ENCODE results near the gene TSPO.

The TSPO gene

DNA sequence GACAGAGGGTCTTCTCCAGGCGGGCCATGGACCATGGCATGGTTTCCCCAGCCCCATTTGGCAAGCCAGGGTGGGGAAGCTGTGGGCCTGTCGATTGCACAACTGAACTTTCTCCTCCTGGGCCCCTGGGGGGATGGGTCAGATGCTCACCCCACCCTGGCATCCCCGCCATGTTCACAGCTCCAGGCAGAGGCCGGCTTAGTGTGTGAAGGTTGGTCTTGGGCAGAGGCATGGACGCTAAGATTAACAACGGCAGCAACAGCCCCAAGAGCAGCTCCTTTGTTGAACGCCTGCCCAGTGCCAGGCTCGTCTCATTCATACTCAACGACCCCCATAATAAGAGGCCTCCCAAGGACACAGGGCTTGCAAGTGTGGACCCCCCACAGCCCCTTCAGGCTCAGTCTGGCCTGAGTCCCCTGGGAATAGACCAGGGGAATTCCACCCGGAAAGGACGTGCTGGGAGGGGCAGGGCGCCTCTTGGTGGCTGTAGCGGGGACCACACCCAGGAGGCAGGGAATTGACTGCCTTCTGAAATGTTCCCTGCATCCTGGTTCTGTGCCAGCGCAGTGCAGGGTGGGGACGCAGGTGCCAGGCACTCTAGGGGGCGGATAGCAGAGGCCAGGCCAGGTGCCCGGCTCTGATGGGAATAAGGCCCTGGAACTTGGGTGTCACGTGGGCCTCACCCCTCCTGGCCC is 8.3 kb downstream of the TSPO start:
- DNase-seq: no peak

DNA sequence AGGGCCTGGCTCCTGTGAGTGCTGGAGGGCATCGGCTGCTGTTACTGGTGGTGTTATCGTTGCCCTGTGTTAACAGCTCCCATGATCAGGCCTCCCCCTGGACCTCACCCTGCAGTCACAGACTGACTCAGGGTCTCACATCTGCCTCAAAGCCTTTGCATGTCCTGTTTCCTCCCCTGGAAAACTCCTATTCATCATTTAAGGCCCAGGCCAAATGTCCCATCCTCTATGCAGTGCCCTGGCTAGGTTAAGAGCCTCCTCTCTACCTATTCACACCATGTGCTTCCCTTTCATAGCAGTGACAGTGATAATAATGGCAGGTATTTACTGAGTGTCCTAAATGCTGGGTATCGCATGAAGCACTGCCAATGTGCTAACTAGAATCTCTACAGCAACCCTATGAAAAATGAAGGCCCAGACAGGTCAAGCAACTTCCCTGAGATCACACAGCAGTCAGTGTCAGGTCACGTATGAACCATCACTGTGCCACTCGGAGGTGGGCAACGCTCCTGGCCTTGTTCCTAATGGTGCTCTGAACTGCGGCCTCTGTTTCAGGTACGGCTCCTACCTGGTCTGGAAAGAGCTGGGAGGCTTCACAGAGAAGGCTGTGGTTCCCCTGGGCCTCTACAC is 9.3 kb downstream of the TSPO start:
- DNase-seq: no peak

DNA sequence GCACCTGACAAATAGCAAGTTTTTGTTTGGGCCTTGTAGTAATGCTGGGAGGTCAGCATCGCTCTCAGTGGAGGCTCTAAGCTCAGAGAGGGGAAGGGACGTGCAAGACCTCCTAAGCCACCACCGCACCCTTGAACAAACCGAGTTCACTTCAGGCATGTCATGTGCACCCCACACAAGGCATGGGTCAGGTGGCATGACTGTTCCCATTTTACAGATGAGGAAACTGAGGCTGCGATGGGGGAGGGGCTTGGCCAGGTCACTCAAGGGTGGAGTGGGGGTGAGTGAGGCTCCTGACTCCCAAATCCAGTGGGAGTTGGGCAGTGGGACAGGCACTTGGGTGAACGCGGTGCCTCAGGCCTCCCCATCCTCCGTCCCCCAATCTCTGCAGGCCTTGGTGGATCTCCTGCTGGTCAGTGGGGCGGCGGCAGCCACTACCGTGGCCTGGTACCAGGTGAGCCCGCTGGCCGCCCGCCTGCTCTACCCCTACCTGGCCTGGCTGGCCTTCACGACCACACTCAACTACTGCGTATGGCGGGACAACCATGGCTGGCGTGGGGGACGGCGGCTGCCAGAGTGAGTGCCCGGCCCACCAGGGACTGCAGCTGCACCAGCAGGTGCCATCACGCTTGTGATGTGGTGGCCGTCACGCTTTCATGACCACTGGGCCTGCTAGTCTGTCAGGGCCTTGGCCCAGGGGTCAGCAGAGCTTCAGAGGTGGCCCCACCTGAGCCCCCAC is 11.2 kb downstream of the TSPO start:
- no peak for DNase-seq

DNA sequence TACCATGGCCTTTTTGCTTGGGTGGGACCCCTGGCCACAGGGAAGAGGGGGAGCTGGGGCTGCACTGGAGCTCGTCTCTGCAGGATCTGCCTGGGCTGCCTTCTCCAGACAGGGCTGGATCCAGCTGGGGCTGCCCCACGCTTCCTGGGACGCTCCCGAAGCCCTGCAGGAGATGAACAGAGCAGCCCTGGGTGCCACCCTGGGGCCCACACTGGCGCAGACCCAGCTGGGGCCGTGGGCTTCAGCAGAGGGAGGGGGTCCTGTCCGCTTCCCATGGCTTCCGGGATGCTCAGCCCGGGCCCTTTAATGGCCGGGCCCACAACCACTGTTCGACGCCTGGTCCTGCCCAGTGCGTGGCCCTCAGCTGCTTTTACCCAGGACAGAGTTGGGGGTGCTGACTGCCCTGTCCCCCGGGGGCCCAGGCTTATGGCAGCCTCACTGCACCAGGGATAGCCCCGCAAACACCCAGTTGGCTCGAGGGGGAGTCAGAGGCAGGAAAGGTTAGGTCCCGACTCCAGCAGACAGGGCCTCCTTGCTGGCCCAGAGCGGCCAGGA is 12.0 kb downstream of the TSPO start:
- DNase-seq: no peak

DNA sequence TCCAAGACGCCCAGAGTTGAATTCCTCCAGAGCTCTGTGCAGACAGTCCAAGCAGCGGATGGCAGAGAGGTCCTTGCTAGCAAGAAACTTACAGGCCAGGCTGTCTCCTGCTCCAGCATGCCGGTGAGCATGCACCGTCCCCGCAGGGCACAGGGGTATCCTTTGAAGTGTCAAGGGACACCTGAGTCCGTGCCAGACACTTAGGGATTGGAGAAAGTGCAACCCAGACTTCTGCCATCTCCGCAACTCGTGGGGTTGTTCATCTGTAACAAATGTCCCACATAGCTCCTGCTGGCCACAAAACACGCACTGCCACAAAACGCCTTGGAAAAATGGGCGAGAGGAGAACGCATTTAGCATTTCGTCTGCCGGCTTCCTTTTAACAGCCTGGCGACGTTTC is 13.3 kb downstream of the TSPO start:
- DNase-seq: no peak

DNA sequence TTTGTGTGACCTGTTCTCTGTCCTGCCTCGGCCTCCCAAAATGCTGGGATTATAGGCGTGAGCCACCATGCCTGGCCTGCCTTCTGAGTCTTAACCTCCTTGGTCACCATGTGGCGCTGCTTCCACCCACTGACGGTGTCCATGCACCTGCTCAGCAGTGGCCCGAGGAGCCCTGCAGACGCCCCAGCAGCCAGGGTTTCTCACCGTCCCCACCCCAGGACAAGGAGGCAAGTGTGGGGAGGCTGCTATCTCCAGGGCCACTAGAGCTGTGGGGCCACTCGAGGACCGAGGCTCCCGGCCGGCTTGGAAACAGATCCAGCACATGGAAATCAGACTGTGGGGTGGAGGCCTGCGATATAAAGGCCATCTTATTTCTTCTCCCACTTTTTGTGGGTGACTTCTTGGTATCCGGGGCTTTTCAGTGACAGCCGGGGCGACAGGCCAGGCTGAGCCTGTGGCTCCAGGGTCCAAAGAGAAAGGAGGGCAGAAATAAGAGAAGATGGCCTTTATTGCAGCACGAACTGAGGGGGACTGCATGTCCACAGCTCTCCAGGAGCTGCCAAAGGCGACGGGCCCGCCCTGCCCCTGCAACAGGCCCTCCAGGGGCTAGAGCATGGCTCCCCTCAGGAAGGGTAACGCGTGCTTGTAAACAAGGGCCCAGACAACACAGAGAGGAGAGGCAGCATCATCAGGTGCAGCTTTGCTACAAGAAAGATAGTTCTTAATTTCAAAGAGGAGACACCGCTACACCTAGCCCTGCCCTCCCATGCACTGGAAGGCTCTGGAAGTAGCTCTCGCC is 15.0 kb downstream of the TSPO start:
- DNase-seq: no peak

DNA sequence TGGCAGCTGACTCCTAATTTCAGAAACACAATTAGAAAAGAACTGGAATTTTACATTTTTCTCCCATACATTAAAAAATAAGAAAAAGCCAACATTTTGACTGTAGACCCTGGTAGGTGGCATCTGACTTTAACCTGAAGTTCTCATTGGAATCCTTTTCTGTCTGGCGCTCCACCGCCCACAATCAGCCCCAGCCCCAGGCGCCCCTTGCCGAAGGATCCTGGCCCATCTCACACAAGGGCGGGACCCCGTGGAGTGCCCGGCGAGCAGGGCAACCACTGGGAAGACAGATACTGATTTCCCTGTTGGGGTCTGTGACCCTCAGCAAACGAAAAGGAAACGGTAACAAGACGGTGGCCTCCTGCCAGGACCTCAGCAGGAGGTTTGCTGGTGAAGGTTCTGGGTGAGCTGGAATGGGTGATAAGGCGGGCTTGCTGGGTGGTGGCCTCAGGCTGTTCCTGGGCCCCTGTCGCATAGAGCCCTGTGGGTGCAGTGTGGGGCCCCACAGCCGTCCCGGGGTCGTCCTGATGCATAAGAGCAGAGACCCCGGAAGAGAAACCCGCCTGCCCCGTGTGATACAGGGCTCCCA is 15.7 kb downstream of the TSPO start:
- DNase-seq: no peak

DNA sequence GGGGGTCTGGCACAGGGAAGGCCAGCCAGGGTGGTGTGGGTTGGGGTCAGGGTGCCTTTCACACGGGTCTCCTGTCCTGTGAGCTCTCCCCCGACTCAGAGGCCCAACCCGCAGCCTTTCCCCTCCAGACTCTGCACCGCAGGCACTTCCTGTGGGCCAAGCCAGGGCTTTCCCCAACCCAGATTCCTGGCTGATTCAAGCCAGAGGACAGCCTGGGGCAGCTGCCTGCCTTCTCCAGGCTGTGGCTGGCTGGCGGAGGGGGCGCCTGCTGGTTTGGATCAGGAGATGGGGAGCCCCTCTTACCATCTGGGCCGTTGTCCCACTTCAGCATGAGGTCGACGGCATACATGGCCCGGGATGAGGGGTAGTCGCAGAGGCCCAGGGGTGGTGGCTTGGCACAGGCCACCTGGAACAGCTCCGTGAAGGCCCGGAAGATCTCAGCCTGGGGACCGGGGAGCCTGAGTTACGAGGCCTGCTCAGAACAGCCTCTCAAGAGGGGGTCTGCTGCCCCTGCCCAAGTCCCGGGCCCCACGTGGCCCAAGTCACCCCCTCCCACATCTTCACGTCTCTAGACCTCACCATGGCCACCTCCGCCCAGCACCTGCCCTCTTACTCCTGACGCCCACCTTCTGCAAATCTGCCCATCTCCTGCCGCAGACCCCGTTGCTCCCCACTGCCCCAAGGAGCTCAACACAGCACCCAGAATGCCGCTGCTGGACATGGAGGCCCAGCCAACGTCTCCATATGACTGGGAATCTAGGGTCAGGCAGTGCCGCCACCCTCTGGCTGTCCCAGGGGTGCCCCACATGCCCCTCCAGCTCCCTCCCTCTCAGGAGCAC is 17.3 kb downstream of the TSPO start:
- DNase-seq: no peak

DNA sequence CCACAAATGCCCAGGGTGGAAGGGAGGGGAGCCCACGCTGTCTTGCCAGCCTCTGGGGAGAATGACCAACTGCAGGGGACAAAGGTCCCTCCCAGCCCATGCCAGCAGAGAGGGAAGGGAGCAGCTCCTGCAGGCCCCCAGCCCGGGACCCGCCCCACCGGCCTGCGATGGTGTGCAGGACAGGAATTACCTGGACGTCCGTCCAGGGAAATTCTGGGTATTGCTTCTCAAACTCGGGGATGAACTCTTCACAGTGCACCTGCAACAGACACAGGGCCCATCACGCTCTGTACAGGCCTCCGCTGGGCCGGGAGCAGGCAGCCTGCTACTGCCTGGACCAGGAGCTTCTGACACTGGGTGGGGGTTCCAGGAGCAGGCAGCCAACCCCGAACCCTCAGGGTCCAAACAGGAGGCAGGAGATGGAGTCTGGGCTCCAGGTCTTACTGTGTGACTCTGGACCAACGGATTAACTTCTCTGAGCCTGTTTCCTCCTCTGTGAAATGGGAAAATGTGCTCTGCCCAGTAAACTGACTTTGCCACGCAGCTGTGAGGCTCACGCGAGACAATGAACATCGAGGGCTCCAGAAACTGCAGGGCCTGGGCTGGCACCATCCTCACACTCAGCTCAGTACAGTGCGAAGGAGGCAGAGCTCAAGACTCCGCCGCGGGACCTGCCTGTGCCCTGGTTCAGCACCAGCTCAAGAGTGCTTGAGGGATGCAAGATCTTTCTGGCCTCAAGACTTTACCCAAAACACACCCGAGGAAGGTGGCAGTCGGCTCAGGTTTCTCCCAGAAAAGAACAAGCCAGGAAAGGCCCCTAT is 18.2 kb downstream of the TSPO start:
- no peak for DNase-seq

DNA sequence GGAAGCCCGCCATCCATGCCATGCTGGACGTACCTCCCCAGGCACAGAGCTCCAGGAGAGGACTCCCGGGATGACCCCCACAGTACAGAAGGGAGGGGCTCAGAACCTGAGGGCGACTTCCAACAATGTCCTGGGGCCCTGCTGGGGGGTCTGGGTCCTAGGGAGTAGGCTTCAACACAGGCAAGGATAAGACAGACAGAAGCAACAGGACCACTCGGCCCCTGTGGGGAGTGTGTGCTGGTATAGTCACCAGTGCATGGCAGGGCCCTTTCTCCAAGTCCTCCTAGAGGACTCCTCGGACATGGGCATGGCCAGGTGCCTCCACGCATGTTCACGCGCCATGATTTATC is 18.7 kb downstream of the TSPO start:
- no peak for DNase-seq

DNA sequence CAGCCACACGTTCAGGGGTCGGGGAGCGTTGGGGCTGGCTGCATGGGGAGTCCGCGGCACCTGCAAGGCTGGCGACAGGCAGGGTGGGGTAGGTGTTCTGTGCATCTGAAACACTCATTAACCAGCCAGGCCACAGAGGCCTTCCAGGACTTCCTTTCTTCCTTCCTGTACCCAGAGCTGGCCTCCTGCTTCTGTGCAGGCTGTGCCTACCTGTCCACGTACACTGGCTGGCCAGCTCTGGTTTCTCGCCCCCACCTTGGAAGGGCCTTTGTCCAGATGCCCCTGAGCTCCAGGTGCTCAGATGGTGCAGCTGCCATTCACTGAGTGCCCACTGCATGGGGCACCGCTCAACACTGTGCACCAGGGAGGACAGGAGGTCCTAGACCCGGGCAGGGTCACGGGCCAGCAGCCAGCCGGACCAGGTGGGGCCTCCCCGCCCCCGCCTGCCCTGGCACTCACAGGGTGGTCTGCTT is 19.7 kb downstream of the TSPO start:
- DNase-seq: no peak

DNA sequence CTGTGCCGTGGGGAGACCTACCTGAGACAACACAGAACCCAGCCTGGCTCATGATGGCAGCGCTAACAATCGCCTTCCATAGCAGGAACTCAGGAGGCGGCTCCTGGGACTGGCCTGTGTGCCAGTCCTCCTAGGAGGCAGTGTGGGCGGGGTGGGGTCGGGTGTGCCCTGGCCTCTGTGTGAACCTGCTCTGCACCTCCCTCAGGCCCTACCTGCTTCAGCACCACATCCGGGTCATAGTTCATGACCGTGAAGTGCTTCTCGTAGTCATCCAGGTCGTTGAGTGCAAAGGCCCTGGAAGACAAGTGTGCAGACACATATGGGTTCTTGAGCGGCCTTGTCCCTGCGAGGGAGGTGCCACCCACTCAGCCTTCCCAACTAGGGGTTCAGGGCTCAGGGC is 20.2 kb downstream of the TSPO start:
- no peak for DNase-seq

DNA sequence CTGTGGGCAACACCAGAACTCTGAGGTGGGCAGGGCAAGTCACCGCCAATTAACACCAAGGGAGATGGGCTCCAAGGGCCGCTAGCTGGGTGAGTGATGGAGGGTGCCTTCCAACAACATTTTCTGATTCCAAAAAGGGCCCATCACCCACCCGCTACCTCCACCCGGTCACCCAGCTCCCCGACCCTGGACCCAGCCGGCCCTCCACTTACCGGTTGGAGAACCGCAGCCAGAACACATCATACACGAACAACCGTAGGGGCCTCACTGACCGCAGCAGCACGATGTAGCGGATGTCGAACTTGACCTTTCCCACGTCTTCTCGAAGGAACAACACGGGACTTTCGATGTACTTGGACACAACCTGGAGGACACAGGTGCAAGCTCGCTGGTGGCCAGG is 20.8 kb downstream of the TSPO start:
- DNase-seq: no peak

DNA sequence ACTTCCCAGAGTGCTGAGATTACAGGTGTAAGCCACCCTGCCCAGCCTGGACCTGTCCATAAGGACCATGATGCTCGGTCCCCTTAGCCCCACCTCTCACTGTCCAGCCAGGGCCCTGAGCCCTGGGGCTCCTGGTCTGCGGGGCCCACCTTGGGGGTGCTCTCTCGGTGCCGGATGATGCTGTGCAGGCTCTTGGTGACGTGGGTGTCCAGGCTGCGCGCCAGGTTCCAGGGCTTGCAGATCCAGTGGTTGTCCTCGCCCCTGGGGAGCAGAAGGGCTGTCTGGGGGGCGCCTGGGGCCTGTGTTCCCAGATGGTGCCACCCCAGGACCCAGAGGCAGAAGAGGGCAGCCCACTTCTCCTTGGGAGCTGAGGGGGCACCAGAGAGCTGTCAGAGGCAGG is 22.2 kb downstream of the TSPO start:
- no peak for DNase-seq

DNA sequence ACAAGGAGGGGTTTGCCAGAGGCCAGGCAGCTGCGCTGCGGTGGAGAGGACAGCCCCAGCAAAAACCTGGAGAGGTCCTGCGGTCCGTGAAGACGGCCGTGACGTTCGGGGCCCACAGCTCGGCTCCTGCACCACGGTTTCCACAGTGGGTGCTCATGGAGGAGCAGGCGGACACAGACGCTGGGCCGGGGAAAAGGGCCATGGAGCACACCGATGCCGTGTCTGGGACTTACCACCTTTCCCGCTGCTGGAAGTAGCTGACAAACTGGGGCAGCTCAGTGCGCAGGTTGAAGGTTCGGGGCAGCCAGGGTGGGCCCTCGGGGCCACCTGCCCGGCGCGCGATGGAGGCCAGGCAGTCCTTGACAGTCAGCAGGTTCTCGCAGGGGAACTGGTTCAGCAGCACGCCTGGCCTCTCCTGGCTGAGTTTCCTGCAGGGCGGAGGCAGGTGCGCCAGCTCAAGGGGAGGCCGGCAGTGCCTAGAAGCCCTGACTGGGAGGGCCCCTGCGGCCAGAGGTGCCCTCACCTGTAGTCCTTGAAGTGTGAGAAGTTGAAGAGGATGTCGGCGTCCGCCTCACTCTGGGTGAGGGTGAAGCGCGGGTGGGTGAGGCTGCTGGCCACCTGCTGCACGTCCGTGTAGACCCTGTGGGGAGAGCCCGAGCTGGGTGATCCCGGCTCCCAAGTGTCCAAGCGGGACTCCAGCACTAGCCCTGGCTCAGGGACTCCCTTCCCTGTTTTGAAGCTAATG is 22.8 kb downstream of the TSPO start:
- DNase-seq: no peak

DNA sequence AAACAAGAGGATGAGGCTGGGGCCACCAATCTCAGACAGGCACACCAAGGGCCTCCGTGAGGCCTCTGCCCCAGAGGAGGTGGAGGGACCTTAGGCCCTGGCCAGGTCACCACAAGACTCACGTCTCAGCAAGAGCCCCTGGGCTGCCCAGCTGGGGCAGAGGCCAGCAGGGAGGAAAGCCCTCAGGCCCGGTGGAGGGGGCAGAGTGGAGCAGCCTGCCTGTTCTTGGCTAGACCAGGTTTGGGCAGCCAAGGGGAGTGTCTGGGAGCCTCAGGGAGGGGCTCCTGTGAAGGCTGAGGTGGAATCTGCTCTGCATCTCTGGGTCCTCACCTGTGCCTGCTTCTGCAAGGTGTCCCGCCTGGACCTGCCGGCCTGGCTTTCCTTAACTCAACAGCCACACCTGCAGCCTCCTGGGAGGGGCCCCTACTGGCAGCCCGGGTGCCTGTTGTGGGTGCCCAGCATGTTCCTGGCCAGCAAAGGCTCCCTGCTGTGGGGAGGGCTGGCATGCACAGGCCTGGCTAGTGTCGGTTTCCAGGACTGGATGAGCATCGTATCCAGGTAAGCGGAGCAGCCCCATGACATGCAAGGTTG is 23.7 kb downstream of the TSPO start:
- DNase-seq: no peak

DNA sequence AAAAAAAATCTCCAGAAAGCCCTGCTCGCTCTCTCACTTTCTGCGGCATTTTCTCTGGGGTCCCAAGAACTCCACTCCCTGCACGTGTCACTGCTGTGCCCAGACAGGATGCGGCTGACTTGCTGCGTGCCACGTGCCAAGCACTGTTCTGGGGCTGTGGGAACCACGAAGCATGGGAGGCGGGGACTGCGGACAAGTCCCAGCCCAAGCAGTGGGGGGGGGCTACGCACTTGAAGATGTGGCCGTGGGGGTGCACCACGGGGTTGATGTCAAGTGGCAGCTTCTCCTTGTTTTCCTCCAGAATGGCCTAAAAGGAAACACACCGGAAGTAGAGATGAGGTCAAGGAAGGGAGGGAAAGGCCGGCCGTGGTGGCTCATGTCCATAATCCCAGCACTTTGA is 24.7 kb downstream of the TSPO start:
- DNase-seq: no peak

DNA sequence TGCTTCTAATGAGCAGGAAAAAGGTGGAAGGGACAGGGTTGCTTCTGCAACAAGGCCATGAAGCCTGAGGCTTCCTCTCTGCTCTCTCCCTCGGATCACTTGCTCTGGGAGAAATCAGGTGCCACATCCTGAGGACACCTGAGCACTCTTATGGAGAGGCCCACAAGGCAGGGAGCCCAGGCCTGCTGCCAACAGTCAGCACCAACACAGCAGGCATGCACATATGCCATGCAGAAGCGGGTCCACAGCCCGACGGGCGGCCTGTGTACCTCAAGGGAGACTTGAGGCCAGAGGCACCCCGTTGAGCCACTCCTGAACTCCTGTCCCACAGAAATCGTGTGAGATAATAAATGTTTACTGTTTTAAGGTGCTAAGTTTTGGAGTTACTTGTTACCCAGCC is 26.1 kb downstream of the TSPO start:
- DNase-seq: no peak

DNA sequence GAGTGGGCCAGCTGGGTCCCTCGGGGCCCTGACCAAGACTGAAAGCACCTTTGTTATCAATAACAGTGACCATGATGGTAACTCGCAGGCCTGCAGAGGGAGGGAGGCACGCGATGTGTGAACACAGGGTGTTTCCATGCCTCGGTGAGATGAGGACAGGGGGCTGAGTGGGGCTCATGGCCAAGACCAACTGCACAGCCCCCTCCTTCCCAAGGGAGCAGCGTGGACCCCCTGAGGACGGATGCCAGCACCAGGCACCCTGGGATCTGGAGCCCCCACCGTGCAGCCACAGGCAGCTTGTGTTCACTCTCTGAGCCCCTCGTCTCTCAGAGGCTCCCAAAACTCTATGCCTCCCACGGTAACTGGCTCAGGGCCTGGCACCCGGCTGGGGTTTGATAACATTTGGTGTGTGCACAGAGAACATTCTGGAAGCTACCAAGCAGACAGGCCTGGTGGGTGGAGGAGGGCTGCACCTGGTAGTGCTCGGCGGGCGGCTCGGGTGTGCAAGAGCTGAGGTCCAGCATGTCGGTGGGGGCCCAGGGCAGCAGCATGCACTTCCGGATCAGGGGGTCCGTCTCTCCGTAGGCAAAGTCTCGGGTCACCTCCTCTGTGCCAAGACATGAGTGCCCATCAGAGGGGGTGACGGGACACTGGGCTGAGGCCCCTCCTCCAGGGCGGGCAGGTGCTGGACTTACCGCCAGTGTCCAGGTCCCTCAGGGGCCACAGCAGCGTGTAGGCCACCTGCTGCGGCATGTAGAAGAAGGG is 28.0 kb downstream of the TSPO start:
- DNase-seq: no peak

Measured in stimulated activated naive CD4-positive, alpha-beta T cell treated with Interleukin-2 at 50 U/mL for 16 hours (primary cell).